SIG-M5 treated with dmso at 0.1 percent for 504 hours (cell line): ENCODE measurements around the gene ZNF41.
"Not testable (repeated sequence)": the region's sequence is repeated elsewhere in the genome, so short reads cannot be mapped to it uniquely, and the experiment has no call there.

Experiments
- DNase-seq: peaks from one replicate; lab custom pipeline; 2025; ENCODE audit not compliant: unreplicated experiment; lab: John Stamatoyannopoulos, UW

The ZNF41 gene

GRCh38 chrX:47492133-47492532, 9.1 kb upstream of the ZNF41 start:
- not testable (repeated sequence) for DNase-seq

GRCh38 chrX:47489507-47490275, 6.7 kb upstream of the ZNF41 start:
- no peak for DNase-seq

- DNase-seq = peak; percentile 46
These were observed 1.9 kb upstream of the ZNF41 start for GRCh38 chrX:47484885-47485284.

GRCh38 chrX:47483306-47484268, 565 bp upstream of the ZNF41 start:
- DNase-seq = no peak

GRCh38 chrX:47482065-47482511, 934 bp downstream of the ZNF41 start:
- no peak for DNase-seq

GRCh38 chrX:47481160-47481559, 1.9 kb downstream of the ZNF41 start:
- no peak for DNase-seq

GRCh38 chrX:47480576-47480975, 2.4 kb downstream of the ZNF41 start:
- no peak for DNase-seq

GRCh38 chrX:47475476-47475875, 7.5 kb downstream of the ZNF41 start:
- no peak for DNase-seq

GRCh38 chrX:47467106-47467505, 15.9 kb downstream of the ZNF41 start:
- no peak for DNase-seq

- DNase-seq = no peak
These were observed 22.5 kb downstream of the ZNF41 start for GRCh38 chrX:47460561-47460960.

- no peak for DNase-seq
These were observed 24.5 kb downstream of the ZNF41 start for GRCh38 chrX:47458528-47458927.

GRCh38 chrX:47456080-47456479, 26.9 kb downstream of the ZNF41 start:
- DNase-seq = no peak

- no peak for DNase-seq
These were observed 30.9 kb downstream of the ZNF41 start for GRCh38 chrX:47452112-47452511.

GRCh38 chrX:47448165-47448806, 34.7 kb downstream of the ZNF41 start:
- DNase-seq = no peak

GRCh38 chrX:47447607-47448006, 35.4 kb downstream of the ZNF41 start:
- DNase-seq = no peak

- no peak for DNase-seq
These were observed 36.1 kb downstream of the ZNF41 start for GRCh38 chrX:47446971-47447370.

GRCh38 chrX:47446431-47446830, 36.6 kb downstream of the ZNF41 start:
- DNase-seq = no peak

- DNase-seq = no peak
These were observed 52.1 kb downstream of the ZNF41 start for GRCh38 chrX:47430925-47431324.

- DNase-seq = no peak
These were observed 60.6 kb downstream of the ZNF41 start for GRCh38 chrX:47422444-47422843.

GRCh38 chrX:47420962-47421361, 62.1 kb downstream of the ZNF41 start:
- DNase-seq = no peak

GRCh38 chrX:47420265-47420664, 62.8 kb downstream of the ZNF41 start:
- no peak for DNase-seq
